ENCODE data around the gene STAC2.
"Not testable (repeated sequence)": the region's sequence is repeated elsewhere in the genome, so short reads cannot be mapped to it uniquely, and the experiment has no call there.

Gene STAC2

GRCh38 chr17:39225308-39225958 is at the start of gene STAC2:
STAC2 (minus strand) TSS chr17:39225945; CDS start chr17:39225502, 443 bp downstream.
- DNase-seq: no peak

GRCh38 chr17:39271546-39271945 is 45.8 kb upstream of the STAC2 start:
- DNase-seq: no peak

DNA sequence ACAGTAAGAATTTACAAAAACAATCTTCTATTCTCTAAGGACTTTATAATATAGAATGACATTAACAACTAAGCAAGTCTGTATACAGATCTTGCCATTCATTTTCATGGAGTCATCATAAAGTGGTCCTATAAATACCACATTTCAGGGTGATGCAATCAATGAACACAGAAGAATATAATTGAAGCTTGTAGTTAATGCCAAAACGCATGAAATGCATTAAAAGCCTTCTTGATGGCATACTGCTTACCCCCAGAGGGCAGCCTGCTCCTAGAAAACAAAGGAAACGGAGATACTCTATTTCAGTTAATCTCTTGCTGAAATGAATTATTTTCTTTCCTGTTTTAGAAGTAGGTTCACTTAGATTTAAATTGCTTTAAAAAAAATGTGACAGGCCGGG is 45.2 kb upstream of the STAC2 start:
- DNase-seq: no peak

- no peak for DNase-seq
Observed at GRCh38 chr17:39264119-39264518, 38.4 kb upstream of the STAC2 start.

GRCh38 chr17:39261286-39261685 is 35.5 kb upstream of the STAC2 start:
- DNase-seq: no peak

GRCh38 chr17:39252788-39253460 is 27.2 kb upstream of the STAC2 start:
- DNase-seq: no peak

DNA sequence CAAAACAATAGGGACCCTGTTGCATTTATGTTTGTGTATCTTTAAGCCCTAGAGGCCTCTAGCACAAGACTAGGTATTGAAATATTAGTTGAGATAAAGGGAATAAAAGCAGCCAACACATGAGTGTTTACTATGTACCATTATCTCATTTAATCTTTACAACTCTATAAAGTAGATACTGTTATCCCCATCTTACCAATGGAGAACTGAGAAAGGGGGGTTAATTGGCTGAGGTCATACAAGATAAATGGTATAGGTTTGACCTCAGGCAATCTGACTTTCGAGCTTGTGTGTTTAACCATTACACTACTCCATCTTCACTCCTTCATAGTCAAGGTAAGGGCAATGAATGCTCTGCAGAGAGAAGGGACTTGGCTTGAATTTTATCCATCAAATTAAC is 26.3 kb upstream of the STAC2 start:
- DNase-seq: no peak

DNA sequence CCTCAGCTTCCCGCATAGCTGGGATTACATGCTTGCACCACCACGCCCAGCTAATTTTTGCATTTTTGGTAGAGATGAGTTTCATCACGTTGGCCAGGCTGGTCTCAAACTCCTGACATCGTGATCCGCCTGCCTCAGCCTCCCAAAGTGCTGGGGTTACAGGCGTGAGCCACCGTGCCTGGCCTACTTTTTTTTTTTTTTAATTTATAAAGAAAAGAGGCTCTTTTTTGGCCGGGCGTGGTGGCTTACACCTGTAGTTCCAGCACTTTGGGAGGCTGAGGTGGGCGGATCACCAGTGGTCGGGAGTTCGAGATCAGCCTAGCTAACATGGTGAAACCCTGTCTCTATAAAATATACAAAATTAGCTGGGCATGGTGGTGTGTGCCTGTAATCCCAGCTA is 24.3 kb upstream of the STAC2 start:
- DNase-seq: not testable (repeated sequence)

- no peak for DNase-seq
Observed at GRCh38 chr17:39246274-39246673, 20.5 kb upstream of the STAC2 start.

DNA sequence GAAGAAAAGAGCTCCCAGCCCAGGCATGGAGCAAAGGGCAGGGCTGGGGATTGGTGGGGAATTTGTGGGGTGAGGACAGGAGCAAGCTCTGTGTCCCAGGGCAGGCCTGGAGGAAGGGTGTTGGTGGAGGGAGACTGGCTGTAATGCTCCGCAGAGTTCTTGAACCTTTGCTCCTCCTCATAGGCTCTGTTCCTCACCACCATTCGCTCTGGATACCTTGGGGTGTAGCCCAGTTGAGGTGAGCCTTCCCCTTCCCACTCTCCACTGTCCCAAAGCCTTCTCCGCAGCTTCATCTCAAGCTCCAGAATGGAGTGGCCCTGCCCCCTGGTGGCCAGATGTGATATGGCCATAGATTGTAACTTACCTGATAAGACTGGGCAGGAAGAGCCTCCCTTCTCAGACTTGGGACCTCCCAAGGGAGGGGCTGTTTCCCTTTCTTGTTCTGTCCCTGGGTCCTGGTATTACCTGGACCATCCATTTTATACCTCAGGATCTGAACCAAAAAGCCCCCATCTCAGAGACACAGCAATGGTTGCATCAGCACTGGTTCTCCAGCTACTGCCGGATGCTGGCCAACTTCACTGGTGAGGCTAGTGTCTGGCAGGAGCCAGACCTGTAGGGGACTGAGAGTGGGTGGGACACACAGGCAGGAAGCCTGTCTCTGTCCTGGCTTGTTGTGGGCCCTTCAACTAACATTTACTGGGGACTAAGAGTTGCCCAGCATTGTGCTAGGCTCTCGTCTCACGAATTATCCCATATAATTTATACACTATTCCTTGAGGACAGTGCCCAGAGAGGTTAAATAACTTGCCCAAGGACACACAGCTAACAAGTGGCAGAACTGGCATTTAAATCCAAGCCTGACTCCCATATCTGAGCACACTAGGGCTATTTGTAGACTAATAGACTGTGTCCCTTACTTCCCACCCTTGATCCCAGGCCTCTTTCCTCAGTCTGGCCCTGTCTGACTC is 19.1 kb upstream of the STAC2 start:
- peak; percentile 97 for DNase-seq

- DNase-seq: no peak
Observed at GRCh38 chr17:39244016-39244599, 18.4 kb upstream of the STAC2 start.

- no peak for DNase-seq
Observed at GRCh38 chr17:39243155-39243554, 17.4 kb upstream of the STAC2 start.

DNA sequence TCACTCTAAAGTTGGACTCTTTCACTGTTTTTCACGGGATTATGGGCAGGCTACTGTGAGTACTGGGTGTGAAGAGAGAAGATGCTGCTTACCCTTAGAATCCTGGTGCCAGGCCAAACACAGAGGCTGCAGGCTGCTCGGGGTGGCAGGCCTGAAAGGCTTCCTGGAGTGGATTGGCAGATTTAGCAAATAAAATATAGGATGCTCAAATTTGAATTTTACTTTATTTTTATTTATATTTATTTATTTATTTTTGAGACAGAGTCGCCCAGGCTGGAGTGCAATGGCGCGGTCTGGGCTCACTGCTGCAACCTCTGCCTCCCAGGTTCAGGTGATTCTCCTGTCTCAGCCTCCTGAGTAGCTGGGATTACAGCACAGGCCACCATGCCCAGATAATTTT is 14.9 kb upstream of the STAC2 start:
- no peak for DNase-seq

GRCh38 chr17:39239640-39240314 is 14.0 kb upstream of the STAC2 start:
- peak; percentile 94 for DNase-seq

GRCh38 chr17:39238311-39238972 is 12.7 kb upstream of the STAC2 start:
- no peak for DNase-seq

- no peak for DNase-seq
Observed at GRCh38 chr17:39237586-39237985, 11.8 kb upstream of the STAC2 start.

DNA sequence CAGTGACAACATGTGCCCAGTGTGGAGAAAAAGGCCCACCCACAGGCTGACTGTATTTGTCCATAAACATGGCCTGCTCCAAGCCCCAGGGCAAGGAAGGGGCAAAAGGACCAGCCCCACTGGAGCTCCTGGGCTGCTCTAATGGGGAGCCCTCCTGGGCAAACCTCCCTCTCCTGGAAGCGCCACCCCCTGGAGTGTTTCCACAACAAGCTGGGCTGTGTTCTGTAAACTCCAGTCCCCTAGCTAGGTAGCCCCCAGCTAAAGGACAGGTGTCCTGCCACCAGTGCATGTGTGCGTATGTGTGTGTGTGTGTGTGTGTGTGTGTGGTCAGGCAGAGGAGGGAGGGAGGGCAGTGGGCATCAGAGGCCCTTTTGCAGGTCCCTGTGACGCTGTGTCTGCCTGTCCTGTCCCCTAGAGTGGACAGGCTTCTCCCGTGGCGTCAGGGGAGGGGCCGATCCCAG is 11.3 kb upstream of the STAC2 start:
- DNase-seq: no peak

GRCh38 chr17:39236450-39236927 is 10.7 kb upstream of the STAC2 start:
- no peak for DNase-seq

DNA sequence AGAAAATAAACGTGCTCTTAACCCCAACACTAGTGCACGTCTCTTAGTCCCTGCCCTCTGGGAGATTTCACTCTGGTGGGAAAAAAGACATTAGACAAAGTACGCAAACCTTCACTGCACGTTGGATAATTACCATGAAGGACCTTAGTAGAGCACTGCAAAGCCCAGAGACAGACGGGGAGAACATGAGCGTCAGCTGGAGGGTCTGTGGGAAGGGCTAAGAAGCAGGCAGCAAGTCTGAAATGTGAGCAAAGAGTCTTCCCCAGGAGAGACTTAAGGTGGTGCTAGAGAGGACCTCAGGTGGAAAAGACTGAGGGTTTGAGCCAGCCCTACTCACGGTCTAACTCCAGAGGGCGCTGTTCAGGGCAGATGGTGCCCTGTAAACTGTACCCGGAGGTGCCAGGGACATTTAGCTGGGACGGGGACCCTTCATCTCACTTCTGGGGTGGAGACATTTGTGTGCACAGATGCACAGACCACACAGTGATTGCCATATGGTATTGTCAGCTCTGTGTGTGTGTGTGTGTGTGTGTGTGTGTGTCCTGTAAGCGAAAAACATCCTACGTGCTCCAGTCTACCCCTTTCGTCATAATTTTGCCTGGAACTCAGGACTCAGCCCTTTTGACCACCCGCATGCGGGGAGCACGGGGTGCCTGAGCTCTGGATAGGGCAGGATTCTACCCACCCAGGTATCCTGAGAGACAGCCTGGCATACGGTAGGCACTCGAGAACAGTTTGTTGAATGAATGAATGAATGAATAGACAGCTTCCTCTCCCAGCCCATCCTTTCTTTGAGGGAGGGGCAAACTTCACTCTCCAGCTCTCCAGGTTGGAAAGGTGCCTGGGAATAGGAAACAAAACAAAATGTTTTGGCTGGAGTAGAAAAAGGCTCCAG is 10.1 kb upstream of the STAC2 start:
- peak; percentile 90 for DNase-seq
